HG03139 (cell line): Measurements from ENCODE around the gene C10orf71.

ENCODE experiments used
- ATAC-seq: cut with Tn5 transposase; IDR thresholded peaks from one replicate; pipeline ENCODE4 v1.9.1; 2021; ENCODE audit not compliant: unreplicated experiment

Gene C10orf71

DNA sequence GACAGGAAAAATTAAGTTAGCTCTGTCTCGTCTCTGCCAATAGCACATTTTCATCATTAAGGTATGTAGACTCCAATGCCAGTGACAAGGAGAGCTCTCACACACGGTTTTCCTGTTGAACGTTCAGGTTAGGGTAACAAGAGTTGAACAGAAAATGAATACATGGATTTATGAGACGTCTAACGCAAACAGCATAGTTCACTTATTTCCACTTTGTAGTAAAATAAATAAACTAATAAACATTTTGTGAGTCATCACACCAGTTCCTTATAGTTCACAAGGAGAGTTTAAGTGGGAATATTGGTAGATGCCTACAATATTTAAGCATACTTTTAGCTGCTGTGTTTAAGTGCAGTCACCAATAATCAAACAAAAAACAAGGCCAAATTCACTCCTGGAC is 75.8 kb downstream of the C10orf71 start:
- no peak for ATAC-seq

DNA sequence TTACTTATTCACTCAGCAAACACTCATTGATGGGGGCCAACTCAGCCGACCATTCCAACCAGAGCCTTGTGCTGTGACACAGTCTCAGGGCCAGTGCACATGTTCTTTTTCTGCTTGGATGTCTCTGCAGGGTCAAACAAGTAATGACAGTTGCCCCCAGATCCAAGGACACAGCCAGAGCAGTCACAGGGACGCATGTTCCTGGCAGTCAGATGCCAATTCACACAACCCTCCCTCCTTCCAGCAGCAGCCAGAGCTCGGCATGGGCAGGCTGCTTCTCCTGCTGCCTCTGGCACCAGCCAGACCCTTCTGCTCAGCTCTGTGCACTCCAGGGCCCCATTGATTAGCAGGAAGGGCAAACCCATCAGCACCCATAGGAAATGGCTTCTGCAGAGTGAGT is 76.6 kb downstream of the C10orf71 start:
- no peak for ATAC-seq
